Measurements from ENCODE around the gene DLG2.
"Not testable (repeated sequence)": the region's sequence is repeated elsewhere in the genome, so short reads cannot be mapped to it uniquely, and the experiment has no call there.

DLG2 gene

GRCh38 chr11:85627332-85627997, at the start of gene DLG2:
Gene DLG2 (minus strand): TSS chr11:85627344.
- no peak for DNase-seq

- no peak for DNase-seq
Measured at GRCh38 chr11:85673393-85673792, 46.2 kb upstream of the DLG2 start.

- DNase-seq = no peak
Measured at GRCh38 chr11:85672105-85672902, 45.2 kb upstream of the DLG2 start.

- not testable (repeated sequence) for DNase-seq
Measured at GRCh38 chr11:85670949-85671663, 44.0 kb upstream of the DLG2 start.

GRCh38 chr11:85668157-85668556, 41.0 kb upstream of the DLG2 start:
- no peak for DNase-seq

- DNase-seq = no peak
Measured at GRCh38 chr11:85666687-85667086, 39.5 kb upstream of the DLG2 start.

GRCh38 chr11:85665733-85666132, 38.6 kb upstream of the DLG2 start:
- peak in 1 of 2 donors; percentile 34 for DNase-seq

GRCh38 chr11:85664615-85665481, 37.7 kb upstream of the DLG2 start, which contains the start of gene CREBZF:
Gene CREBZF (minus strand): TSS chr11:85665129. CDS start chr11:85664875, 254 bp downstream.
- peak; percentile 92 to 95 for DNase-seq

GRCh38 chr11:85663753-85664614, 36.8 kb upstream of the DLG2 start:
- DNase-seq = peak; percentile 87 to 90

- DNase-seq = peak; percentile 12 to 58
Measured at GRCh38 chr11:85663080-85663752, 36.1 kb upstream of the DLG2 start.

GRCh38 chr11:85661972-85662664, 35.0 kb upstream of the DLG2 start:
- DNase-seq = no peak

- DNase-seq = no peak
Measured at GRCh38 chr11:85658180-85658579, 31.0 kb upstream of the DLG2 start.

- DNase-seq = no peak
Measured at GRCh38 chr11:85656777-85657176, 29.6 kb upstream of the DLG2 start.

GRCh38 chr11:85654343-85654742, 27.2 kb upstream of the DLG2 start:
- not testable (repeated sequence) for DNase-seq

- no peak for DNase-seq
Measured at GRCh38 chr11:85652786-85653447, 25.8 kb upstream of the DLG2 start.

GRCh38 chr11:85651118-85651517, 24.0 kb upstream of the DLG2 start:
- DNase-seq = no peak

- peak; percentile 85 to 91 for DNase-seq
Measured at GRCh38 chr11:85647604-85648299, 20.6 kb upstream of the DLG2 start, which contains the start of gene TMEM126A. Gene TMEM126A (plus strand): TSS chr11:85647967. CDS start chr11:85650256, 2,289 bp downstream.

- no peak for DNase-seq
Measured at GRCh38 chr11:85647078-85647477, 19.9 kb upstream of the DLG2 start.

GRCh38 chr11:85643191-85643614, 16.1 kb upstream of the DLG2 start:
- no peak for DNase-seq

Data from CD4-positive, alpha-beta T cell treated with Interferon alpha-2 for 1 hour (primary cell).